Testis (tissue), 3 donors: ENCODE data around the gene C2orf49. TPM values are rescaled to one million over a fixed set of nuclear protein-coding genes. Genes with fewer than 3 reads are reported as not detected.

Source experiments
- DNase-seq: peaks from one replicate; pipeline ENCODE4 v3.0.0-alpha.2; 2019
- H3K27ac ChIP-seq, 2 donors: fragments of 200-600 bp; sonication (generic); one replicate each; pipeline ENCODE4 v1.5.1; 2019
- H3K27me3 ChIP-seq: fragments of 200-600 bp; sonication (generic); one replicate; pipeline ENCODE4 v1.5.1; 2019
- H3K36me3 ChIP-seq: fragments of 200-600 bp; sonication (generic); one replicate; pipeline ENCODE4 v1.5.1; 2017; ENCODE audit warnings: low read depth; ENCODE audit errors: missing control alignments
- H3K4me1 ChIP-seq: fragments of 200-600 bp; sonication (generic); one replicate; pipeline ENCODE4 v1.5.1; 2019
- H3K4me3 ChIP-seq, 2 donors: fragments of 200-600 bp; sonication (generic); one replicate each; pipeline ENCODE4 v1.5.1; 2017 to 2019
- H3K9me3 ChIP-seq: fragments of 200-600 bp; sonication (generic); one replicate; pipeline ENCODE4 v1.5.1; 2017
- CTCF ChIP-seq, 3 experiments: fragments of 450-650 bp in 2 of 3; fragments of 200-600 bp in 1 of 3; sonication (generic) in 1 of 3; IDR thresholded peaks; one replicate each; pipeline ENCODE4 v1.5.1; 2016 to 2019; ENCODE audit warnings: antibody characterized with exemption in 3 of 3, mild to moderate bottlenecking in 2 of 3, moderate library complexity in 1 of 3
- POLR2A ChIP-seq: fragments of 450-650 bp; IDR thresholded peaks from one replicate; pipeline ENCODE4 v1.6.1; 2017; ENCODE audit warnings: antibody characterized with exemption, mild to moderate bottlenecking, moderate library complexity
- WGBS, 2 donors: methylation state at CpG; one replicate each; pipeline ENCODE4 v1.1.5; 2018; 5-methylcytosine and 5-hydroxymethylcytosine counted together
- intact Hi-C: fragments of 100-400 bp; cut with DNase I; formaldehyde crosslinking; loops from one replicate; pipeline ENCODE4 v1.15.1; 2023; ENCODE audit warnings: low total_unique reads
- polyA plus RNA-seq: library from polyadenylated mRNA; stranded (reverse); fragments of 350-450 nt; fragmentation: Illumina TruSeq; extraction: RNeasy Lipid Tissue Mini Kit (QIAGEN cat#74804); gene quantifications from one replicate; pipeline ENCODE4 v1.2.3, GENCODE V29; 2014; ENCODE audit warnings: low read depth, low replicate concordance; ENCODE audit not compliant: insufficient read depth
- total RNA-seq, 2 donors: library from RNA; depleted of rRNA; stranded (reverse); fragments of >200 nt; gene quantifications; one replicate each; pipeline ENCODE4 v1.2.3, GENCODE V29; 2016

The C2orf49 gene
- total and polyA plus RNA-seq, 3 donors from 2014 or later, result 28.5 to 35.4 (median 32.6) TPM

GRCh38 chr2:105307962-105308361, 29.4 kb upstream of the C2orf49 start:
- intact Hi-C loops, result no loop called here
- no peak for TF ChIP-seq CTCF (IDR thresholded peaks at IDR 0.05)
- TF ChIP-seq POLR2A, result no peak
- no peak overlapping the region for H3K27ac ChIP-seq
- H3K27me3 ChIP-seq, result no peaks in the 10 kb centered on the region
- H3K4me3 ChIP-seq, result no peak overlapping the region
- 79 to 89% methylated on average over 16 to 17 of the region's 17 CpGs for WGBS, 2 donors
- no peaks in the 10 kb centered on the region for H3K9me3 ChIP-seq
- DNase-seq, result no peak
- no peaks in the 10 kb centered on the region for H3K36me3 ChIP-seq
- H3K4me1 ChIP-seq, result no peaks in the 10 kb centered on the region

GRCh38 chr2:105308382-105309146, 28.8 kb upstream of the C2orf49 start:
- intact Hi-C loops, result no loop called here
- no peaks in the 10 kb centered on the region for H3K27me3 ChIP-seq
- TF ChIP-seq POLR2A (no peak), CTCF (IDR thresholded peaks at IDR 0.05) (no peak)
- no peak for DNase-seq
- H3K27ac ChIP-seq, result no peak overlapping the region
- no peaks in the 10 kb centered on the region for H3K36me3 ChIP-seq
- no peak overlapping the region for H3K4me3 ChIP-seq
- H3K4me1 ChIP-seq, result no peaks in the 10 kb centered on the region
- 91 to 92% methylated on average over 15 of the region's 15 CpGs for WGBS, 2 donors
- H3K9me3 ChIP-seq, result no peaks in the 10 kb centered on the region

- H3K9me3 ChIP-seq, result no peaks in the 10 kb centered on the region
- DNase-seq, result no peak
- no peaks in the 10 kb centered on the region for H3K27me3 ChIP-seq
- no peaks in the 10 kb centered on the region for H3K4me1 ChIP-seq
- H3K36me3 ChIP-seq, result no peaks in the 10 kb centered on the region
- no peak for TF ChIP-seq CTCF (IDR thresholded peaks at IDR 0.05)
- H3K27ac ChIP-seq, result no peak overlapping the region
- intact Hi-C loops, result no loop called here
- no peak overlapping the region for H3K4me3 ChIP-seq
- WGBS, 2 donors, result 79 to 86% methylated on average over 4 of the region's 4 CpGs
Observed at GRCh38 chr2:105309147-105309545, 28.2 kb upstream of the C2orf49 start.

- Histone ChIP-seq H3K4me1 (no peaks in the 10 kb centered on the region), H3K4me3 (no peak overlapping the region), H3K27me3 (no peaks in the 10 kb centered on the region), H3K9me3 (no peaks in the 10 kb centered on the region), H3K36me3 (no peaks in the 10 kb centered on the region), H3K27ac (no peak overlapping the region)
- intact Hi-C loops, result no loop called here
- no peak for TF ChIP-seq POLR2A
- no peak for TF ChIP-seq CTCF (IDR thresholded peaks at IDR 0.05)
- no peak for DNase-seq
Observed at GRCh38 chr2:105313877-105314276, 23.5 kb upstream of the C2orf49 start.

- WGBS, 2 donors, result 82 to 89% methylated on average over 3 of the region's 3 CpGs
- TF ChIP-seq POLR2A (no peak), CTCF (IDR thresholded peaks at IDR 0.05) (no peak)
- no peaks in the 10 kb centered on the region for H3K36me3 ChIP-seq
- H3K4me1 ChIP-seq, result no peaks in the 10 kb centered on the region
- intact Hi-C loops, result no loop called here
- no peaks in the 10 kb centered on the region for H3K27me3 ChIP-seq
- no peak overlapping the region for H3K4me3 ChIP-seq
- no peak overlapping the region for H3K27ac ChIP-seq
- no peak for DNase-seq
- H3K9me3 ChIP-seq, result no peaks in the 10 kb centered on the region
Observed at GRCh38 chr2:105315314-105315713, 22.0 kb upstream of the C2orf49 start.
